ENCODE measurements around the gene DNAJC1. TPM values are rescaled to one million over a fixed set of nuclear protein-coding genes. Genes with fewer than 3 reads are reported as not detected.

Gene DNAJC1
- total RNA-seq, 4 donors from 2014 or later, result 37.1 to 41.7 (median 40.1) TPM

DNA sequence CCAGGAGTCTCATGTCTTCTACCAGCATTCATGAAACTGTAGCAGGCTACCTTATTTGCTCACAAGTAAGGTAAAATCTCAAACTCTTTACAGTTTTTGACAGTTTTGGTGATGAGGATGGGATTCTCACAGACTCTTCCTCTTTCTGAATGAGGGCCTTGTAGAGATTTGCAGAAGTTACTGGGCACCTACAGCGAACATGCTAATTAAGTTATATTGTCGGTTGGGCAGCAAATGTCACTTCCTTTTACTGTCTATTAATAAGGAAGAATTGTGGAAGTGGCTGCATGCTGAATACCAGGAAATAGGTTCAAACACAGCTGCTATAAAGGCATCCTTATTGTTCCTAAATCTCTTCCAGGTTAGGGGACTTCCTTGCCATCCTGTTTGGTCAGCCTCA, 189.6 kb downstream of the DNAJC1 start:
- TF ChIP-seq, protein P1, sequence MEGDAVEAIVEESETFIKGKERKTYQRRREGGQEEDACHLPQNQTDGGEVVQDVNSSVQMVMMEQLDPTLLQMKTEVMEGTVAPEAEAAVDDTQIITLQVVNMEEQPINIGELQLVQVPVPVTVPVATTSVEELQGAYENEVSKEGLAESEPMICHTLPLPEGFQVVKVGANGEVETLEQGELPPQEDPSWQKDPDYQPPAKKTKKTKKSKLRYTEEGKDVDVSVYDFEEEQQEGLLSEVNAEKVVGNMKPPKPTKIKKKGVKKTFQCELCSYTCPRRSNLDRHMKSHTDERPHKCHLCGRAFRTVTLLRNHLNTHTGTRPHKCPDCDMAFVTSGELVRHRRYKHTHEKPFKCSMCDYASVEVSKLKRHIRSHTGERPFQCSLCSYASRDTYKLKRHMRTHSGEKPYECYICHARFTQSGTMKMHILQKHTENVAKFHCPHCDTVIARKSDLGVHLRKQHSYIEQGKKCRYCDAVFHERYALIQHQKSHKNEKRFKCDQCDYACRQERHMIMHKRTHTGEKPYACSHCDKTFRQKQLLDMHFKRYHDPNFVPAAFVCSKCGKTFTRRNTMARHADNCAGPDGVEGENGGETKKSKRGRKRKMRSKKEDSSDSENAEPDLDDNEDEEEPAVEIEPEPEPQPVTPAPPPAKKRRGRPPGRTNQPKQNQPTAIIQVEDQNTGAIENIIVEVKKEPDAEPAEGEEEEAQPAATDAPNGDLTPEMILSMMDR (IDR thresholded peaks at IDR 0.05), result no peak
- no peak for TF ChIP-seq POLR2A (IDR thresholded peaks at IDR 0.05)
- DNase-seq, result no peak
- Histone ChIP-seq H3K27ac (no peak overlapping the region), H3K36me3 (no peaks in the 10 kb centered on the region), H3K9me3 (no peaks in the 10 kb centered on the region), H3K4me3 (no peak overlapping the region), H3K27me3 (no peaks in the 10 kb centered on the region), H3K4me1 (no peaks in the 10 kb centered on the region)

GRCh38 chr10:21811245-21811585, 192.3 kb downstream of the DNAJC1 start:
- TF ChIP-seq POLR2A (IDR thresholded peaks at IDR 0.05), result no peak
- TF ChIP-seq, protein P1 (IDR thresholded peaks at IDR 0.05), result no peak
- no peaks in the 10 kb centered on the region for H3K27me3 ChIP-seq
- no peaks in the 10 kb centered on the region for H3K36me3 ChIP-seq
- H3K4me3 ChIP-seq, result no peak overlapping the region
- H3K27ac ChIP-seq, result no peak overlapping the region
- DNase-seq, result no peak
- no peaks in the 10 kb centered on the region for H3K9me3 ChIP-seq
- H3K4me1 ChIP-seq, result no peaks in the 10 kb centered on the region

- Histone ChIP-seq H3K27me3 (no peaks in the 10 kb centered on the region), H3K4me3 (no peak overlapping the region), H3K27ac (no peak overlapping the region), H3K4me1 (no peaks in the 10 kb centered on the region), H3K36me3 (no peaks in the 10 kb centered on the region), H3K9me3 (no peaks in the 10 kb centered on the region)
- no peak for DNase-seq
- no peak for TF ChIP-seq POLR2A (IDR thresholded peaks at IDR 0.05)
These were observed 192.8 kb downstream of the DNAJC1 start for GRCh38 chr10:21810582-21811244.

GRCh38 chr10:21808550-21808949, 195.0 kb downstream of the DNAJC1 start:
- Histone ChIP-seq H3K27me3 (no peaks in the 10 kb centered on the region), H3K27ac (no peak overlapping the region), H3K4me1 (no peaks in the 10 kb centered on the region), H3K4me3 (no peak overlapping the region), H3K36me3 (no peaks in the 10 kb centered on the region), H3K9me3 (no peaks in the 10 kb centered on the region)
- TF ChIP-seq, protein P1 (IDR thresholded peaks at IDR 0.05), result no peak
- TF ChIP-seq POLR2A (IDR thresholded peaks at IDR 0.05), result no peak
- no peak for DNase-seq

DNA sequence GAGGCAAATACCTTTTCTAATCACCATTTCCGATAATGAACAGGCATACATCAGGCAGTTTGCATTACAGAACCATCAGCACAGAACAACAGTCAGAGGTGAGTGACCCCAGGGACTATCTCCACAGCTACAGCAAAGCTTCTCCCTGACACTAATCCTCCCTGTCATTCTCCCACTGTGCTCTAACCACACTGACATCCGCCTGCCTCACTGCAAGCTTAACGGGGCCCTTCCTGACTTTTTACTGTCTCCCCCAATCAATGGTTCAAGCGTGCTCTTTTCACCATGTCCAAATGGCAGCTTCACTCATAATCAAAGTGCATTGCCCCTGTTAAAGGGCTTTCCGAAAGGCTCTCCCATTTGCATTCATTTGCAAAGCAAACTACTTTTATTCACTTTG, 196.3 kb downstream of the DNAJC1 start:
- Histone ChIP-seq H3K27ac (no peak overlapping the region), H3K4me3 (no peak overlapping the region), H3K4me1 (no peaks in the 10 kb centered on the region), H3K36me3 (no peaks in the 10 kb centered on the region), H3K9me3 (no peaks in the 10 kb centered on the region), H3K27me3 (no peaks in the 10 kb centered on the region)
- DNase-seq, result no peak
- TF ChIP-seq, protein P1 (IDR thresholded peaks at IDR 0.05), result no peak
- TF ChIP-seq POLR2A (IDR thresholded peaks at IDR 0.05), result no peak

- H3K9me3 ChIP-seq, result no peaks in the 10 kb centered on the region
- no peak overlapping the region for H3K27ac ChIP-seq
- no peak for DNase-seq
- no peaks in the 10 kb centered on the region for H3K36me3 ChIP-seq
- H3K4me3 ChIP-seq, result no peak overlapping the region
- H3K4me1 ChIP-seq, result no peaks in the 10 kb centered on the region
- no peaks in the 10 kb centered on the region for H3K27me3 ChIP-seq
- TF ChIP-seq, protein P1 (IDR thresholded peaks at IDR 0.05), result no peak
- TF ChIP-seq POLR2A (IDR thresholded peaks at IDR 0.05), result no peak
These were observed 200.2 kb downstream of the DNAJC1 start for GRCh38 chr10:21803374-21803773.
